Measurements from ENCODE around the gene XRCC4. TPM values are rescaled to one million over a fixed set of nuclear protein-coding genes. Genes with fewer than 3 reads are reported as not detected.

XRCC4 gene
- total RNA-seq, 1 donor from 2014 or later: 15.5 TPM

DNA sequence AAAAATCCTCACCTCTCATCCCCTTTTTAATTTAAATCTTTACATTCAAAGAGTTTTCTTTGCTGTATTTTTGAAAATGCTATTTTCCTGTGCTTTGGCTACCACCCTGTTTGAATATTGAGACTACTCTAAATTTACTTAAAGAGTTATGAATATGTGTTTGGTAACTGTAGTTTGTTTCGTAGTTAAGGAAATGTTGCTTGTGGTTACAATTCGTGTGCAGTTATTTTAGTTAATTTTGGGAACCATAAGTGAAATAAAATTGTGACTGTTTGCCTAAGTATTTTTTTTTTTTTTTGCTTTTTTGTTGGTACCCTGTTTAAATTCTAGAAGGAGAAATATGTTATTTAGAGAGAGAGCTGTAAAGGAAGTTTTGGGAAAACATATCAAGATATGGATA, 78.7 kb downstream of the XRCC4 start:
- FAIRE-seq: no peak
- H3K4me3 ChIP-seq (ENCODE audit: insufficient read depth, low read depth, low read length): no peak overlapping the region
- no peaks in the 10 kb centered on the region for H3K36me3 Mint-ChIP-seq (ENCODE audit: low read depth, unreplicated experiment)

DNA sequence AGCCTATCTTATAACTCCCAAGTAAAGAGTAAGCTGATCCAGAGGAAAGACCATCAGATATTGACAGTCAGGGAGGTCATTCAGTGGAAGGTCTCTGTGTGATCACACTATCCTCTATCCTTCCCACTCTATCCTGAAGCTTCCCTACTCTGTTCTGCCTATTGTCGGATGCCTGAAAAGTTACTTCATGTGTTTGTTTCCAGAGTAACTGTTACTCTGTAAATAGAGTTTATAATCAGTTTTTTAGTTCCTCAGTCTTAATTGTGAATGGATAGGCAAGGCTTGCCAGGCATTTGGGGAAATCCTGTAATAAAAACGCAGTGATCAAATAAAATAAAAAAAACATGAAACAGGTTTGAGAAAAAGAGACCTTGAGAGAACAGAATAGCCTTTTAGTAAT, 79.8 kb downstream of the XRCC4 start:
- no peak for FAIRE-seq
- no peaks in the 10 kb centered on the region for H3K36me3 ChIP-seq (ENCODE audit: insufficient read depth, low read length)
- no peaks in the 10 kb centered on the region for H4K20me1 ChIP-seq (ENCODE audit: insufficient read depth, low read length)
- Mint-ChIP-seq H3K27ac (ENCODE audit: unreplicated experiment) (no peak overlapping the region), H3K36me3 (ENCODE audit: low read depth, unreplicated experiment) (no peaks in the 10 kb centered on the region), H3K4me1 (ENCODE audit: low read depth, unreplicated experiment) (no peaks in the 10 kb centered on the region), H3K4me3 (ENCODE audit: unreplicated experiment) (no peak overlapping the region), H3K9me3 (ENCODE audit: unreplicated experiment) (no peaks in the 10 kb centered on the region), H3K27me3 (ENCODE audit: low read depth, unreplicated experiment) (no peaks in the 10 kb centered on the region)
- H3K27me3 ChIP-seq (ENCODE audit: insufficient read depth, low read length): no peaks in the 10 kb centered on the region
- H2AFZ ChIP-seq (ENCODE audit: low read depth, low read length): no peak overlapping the region
- no peaks in the 10 kb centered on the region for H3K9me3 ChIP-seq (ENCODE audit: insufficient read depth, low read depth, low read length)
- TF ChIP-seq, protein P1, sequence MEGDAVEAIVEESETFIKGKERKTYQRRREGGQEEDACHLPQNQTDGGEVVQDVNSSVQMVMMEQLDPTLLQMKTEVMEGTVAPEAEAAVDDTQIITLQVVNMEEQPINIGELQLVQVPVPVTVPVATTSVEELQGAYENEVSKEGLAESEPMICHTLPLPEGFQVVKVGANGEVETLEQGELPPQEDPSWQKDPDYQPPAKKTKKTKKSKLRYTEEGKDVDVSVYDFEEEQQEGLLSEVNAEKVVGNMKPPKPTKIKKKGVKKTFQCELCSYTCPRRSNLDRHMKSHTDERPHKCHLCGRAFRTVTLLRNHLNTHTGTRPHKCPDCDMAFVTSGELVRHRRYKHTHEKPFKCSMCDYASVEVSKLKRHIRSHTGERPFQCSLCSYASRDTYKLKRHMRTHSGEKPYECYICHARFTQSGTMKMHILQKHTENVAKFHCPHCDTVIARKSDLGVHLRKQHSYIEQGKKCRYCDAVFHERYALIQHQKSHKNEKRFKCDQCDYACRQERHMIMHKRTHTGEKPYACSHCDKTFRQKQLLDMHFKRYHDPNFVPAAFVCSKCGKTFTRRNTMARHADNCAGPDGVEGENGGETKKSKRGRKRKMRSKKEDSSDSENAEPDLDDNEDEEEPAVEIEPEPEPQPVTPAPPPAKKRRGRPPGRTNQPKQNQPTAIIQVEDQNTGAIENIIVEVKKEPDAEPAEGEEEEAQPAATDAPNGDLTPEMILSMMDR (IDR thresholded peaks at IDR 0.05; ENCODE audit: insufficient read depth, low read depth, low read length): no peak
- no peaks in the 10 kb centered on the region for H3K4me1 ChIP-seq (ENCODE audit: insufficient read depth, low read length)
- no peaks in the 10 kb centered on the region for H3K79me2 ChIP-seq (ENCODE audit: insufficient read depth, low read length)
- no peak overlapping the region for H3K4me3 ChIP-seq (ENCODE audit: insufficient read depth, low read depth, low read length)
- no peak overlapping the region for H3K4me2 ChIP-seq (ENCODE audit: low read length)
- H3K27ac ChIP-seq (ENCODE audit: low read depth, low read length): no peak overlapping the region
- H3K9ac ChIP-seq (ENCODE audit: low read length): no peak overlapping the region
- no peak for DNase-seq (ENCODE audit: low read depth)

More for the DNA sequence above, 78.7 kb downstream of the XRCC4 start:
- Histone ChIP-seq H3K79me2 (ENCODE audit: insufficient read depth, low read length) (no peaks in the 10 kb centered on the region), H2AFZ (ENCODE audit: low read depth, low read length) (no peak overlapping the region), H3K36me3 (ENCODE audit: insufficient read depth, low read length) (no peaks in the 10 kb centered on the region), H3K27me3 (ENCODE audit: insufficient read depth, low read length) (no peaks in the 10 kb centered on the region), H3K9ac (ENCODE audit: low read length) (no peak overlapping the region), H4K20me1 (ENCODE audit: insufficient read depth, low read length) (no peaks in the 10 kb centered on the region), H3K9me3 (ENCODE audit: insufficient read depth, low read depth, low read length) (no peaks in the 10 kb centered on the region), H3K27ac (ENCODE audit: low read depth, low read length) (no peak overlapping the region), H3K4me1 (ENCODE audit: insufficient read depth, low read length) (no peaks in the 10 kb centered on the region), H3K4me2 (ENCODE audit: low read length) (no peak overlapping the region)
- no peak overlapping the region for H3K4me3 Mint-ChIP-seq (ENCODE audit: unreplicated experiment)
- no peaks in the 10 kb centered on the region for H3K27me3 Mint-ChIP-seq (ENCODE audit: low read depth, unreplicated experiment)
- H3K27ac Mint-ChIP-seq (ENCODE audit: unreplicated experiment): no peak overlapping the region
- no peaks in the 10 kb centered on the region for H3K4me1 Mint-ChIP-seq (ENCODE audit: low read depth, unreplicated experiment)
- TF ChIP-seq EZH2 (IDR thresholded peaks at IDR 0.05; ENCODE audit: insufficient read depth, low read length): no peak
- TF ChIP-seq, protein P1 (IDR thresholded peaks at IDR 0.05; ENCODE audit: insufficient read depth, low read depth, low read length): no peak
- no peak for DNase-seq (ENCODE audit: low read depth)
- no peaks in the 10 kb centered on the region for H3K9me3 Mint-ChIP-seq (ENCODE audit: unreplicated experiment)

DNA sequence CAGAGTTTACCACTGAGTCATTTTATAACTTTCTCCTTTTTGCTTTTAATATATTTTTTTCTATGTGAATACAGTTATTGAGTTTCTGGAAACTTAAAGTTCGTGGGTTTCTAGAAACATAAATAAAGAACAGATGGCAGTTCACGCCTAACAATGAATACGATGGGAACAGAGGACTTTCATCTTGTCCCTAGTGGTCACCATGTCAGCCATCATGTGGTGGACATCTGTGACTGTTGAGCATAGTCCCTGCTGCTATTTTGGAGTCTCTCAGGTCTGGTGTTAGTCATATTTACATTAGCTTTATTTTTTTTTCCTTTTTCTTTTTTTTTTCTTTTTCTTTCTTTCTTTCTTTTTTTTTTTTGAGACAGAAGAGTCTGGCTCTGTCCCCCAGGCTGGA, 85.3 kb downstream of the XRCC4 start:
- Histone ChIP-seq H3K9me3 (ENCODE audit: insufficient read depth, low read depth, low read length) (no peaks in the 10 kb centered on the region), H3K4me1 (ENCODE audit: insufficient read depth, low read length) (no peaks in the 10 kb centered on the region), H3K27me3 (ENCODE audit: insufficient read depth, low read length) (no peaks in the 10 kb centered on the region), H3K36me3 (ENCODE audit: insufficient read depth, low read length) (no peaks in the 10 kb centered on the region), H3K79me2 (ENCODE audit: insufficient read depth, low read length) (no peaks in the 10 kb centered on the region), H3K9ac (ENCODE audit: low read length) (no peak overlapping the region), H4K20me1 (ENCODE audit: insufficient read depth, low read length) (no peaks in the 10 kb centered on the region), H3K4me3 (ENCODE audit: insufficient read depth, low read depth, low read length) (no peak overlapping the region), H3K4me2 (ENCODE audit: low read length) (no peak overlapping the region), H2AFZ (ENCODE audit: low read depth, low read length) (no peak overlapping the region), H3K27ac (ENCODE audit: low read depth, low read length) (no peak overlapping the region)
- Mint-ChIP-seq H3K9me3 (ENCODE audit: unreplicated experiment) (no peaks in the 10 kb centered on the region), H3K4me1 (ENCODE audit: low read depth, unreplicated experiment) (no peaks in the 10 kb centered on the region), H3K36me3 (ENCODE audit: low read depth, unreplicated experiment) (no peaks in the 10 kb centered on the region), H3K27me3 (ENCODE audit: low read depth, unreplicated experiment) (no peaks in the 10 kb centered on the region), H3K27ac (ENCODE audit: unreplicated experiment) (no peak overlapping the region), H3K4me3 (ENCODE audit: unreplicated experiment) (no peak overlapping the region)
- FAIRE-seq (no peak), DNase-seq (ENCODE audit: low read depth) (no peak)
- TF ChIP-seq EZH2 (IDR thresholded peaks at IDR 0.05; ENCODE audit: insufficient read depth, low read length): no peak
- TF ChIP-seq, protein P1 (IDR thresholded peaks at IDR 0.05; ENCODE audit: insufficient read depth, low read depth, low read length): no peak

Data from astrocyte (in vitro differentiated cells and primary cell).